ENCODE measurements around the gene DNASE2B. TPM values are rescaled to one million over a fixed set of nuclear protein-coding genes. Genes with fewer than 3 reads are reported as not detected.

DNASE2B gene
- total and polyA plus RNA-seq, 8 donors: 0.20 to 0.92 (median 0.25) TPM; not detected in 5

DNA sequence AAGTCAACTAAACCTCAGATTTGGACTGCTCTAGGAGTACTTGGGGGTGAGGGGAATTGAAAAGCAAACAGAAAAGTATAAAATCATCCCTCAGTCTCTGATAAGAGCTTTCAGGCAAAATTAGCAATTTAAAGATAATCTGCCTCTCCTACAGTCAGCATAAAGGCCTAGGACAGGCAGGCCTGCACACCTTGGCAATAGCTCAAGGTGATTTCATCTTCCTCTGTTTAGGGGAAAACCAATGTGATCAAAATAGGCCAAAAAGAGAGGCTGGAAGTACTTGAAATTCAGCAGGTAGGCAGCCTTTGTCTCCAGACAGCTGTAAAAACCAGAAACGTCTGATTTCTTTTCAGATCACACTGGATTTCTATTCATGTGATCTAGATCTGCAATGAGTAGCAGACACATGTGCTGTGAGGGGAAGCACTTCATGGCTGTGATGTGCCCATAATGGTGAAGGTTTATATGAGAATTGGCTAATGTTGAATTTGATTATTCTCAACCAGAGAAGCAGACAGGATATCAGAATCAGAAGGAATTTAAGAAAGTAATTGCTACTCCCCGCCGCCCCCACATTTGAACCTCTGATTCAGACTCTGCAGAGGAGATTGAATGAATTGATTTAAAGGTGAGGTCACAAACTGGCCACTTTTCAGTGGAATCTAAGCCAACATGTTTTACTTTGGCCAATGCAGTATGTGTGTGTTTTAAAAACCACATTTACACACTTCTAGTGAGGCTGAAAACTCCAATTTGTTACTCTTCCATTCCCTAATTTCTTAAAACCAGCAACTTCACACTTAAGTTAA, 45.8 kb upstream of the DNASE2B start:
- WGBS, 5 donors: 79 to 87% (median 83%) methylated on average over 3 of the region's 3 CpGs
- peak in 1 of 2 donors; percentile 27 for DNase-seq
- no peak for TF ChIP-seq EP300 (IDR thresholded peaks at IDR 0.05)
- TF ChIP-seq, protein P1, sequence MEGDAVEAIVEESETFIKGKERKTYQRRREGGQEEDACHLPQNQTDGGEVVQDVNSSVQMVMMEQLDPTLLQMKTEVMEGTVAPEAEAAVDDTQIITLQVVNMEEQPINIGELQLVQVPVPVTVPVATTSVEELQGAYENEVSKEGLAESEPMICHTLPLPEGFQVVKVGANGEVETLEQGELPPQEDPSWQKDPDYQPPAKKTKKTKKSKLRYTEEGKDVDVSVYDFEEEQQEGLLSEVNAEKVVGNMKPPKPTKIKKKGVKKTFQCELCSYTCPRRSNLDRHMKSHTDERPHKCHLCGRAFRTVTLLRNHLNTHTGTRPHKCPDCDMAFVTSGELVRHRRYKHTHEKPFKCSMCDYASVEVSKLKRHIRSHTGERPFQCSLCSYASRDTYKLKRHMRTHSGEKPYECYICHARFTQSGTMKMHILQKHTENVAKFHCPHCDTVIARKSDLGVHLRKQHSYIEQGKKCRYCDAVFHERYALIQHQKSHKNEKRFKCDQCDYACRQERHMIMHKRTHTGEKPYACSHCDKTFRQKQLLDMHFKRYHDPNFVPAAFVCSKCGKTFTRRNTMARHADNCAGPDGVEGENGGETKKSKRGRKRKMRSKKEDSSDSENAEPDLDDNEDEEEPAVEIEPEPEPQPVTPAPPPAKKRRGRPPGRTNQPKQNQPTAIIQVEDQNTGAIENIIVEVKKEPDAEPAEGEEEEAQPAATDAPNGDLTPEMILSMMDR (IDR thresholded peaks at IDR 0.05): no peak
- no peak for TF ChIP-seq POLR2AphosphoS5 (IDR thresholded peaks at IDR 0.05)
- TF ChIP-seq POLR2A (IDR thresholded peaks at IDR 0.05): no peak
- no peak overlapping the region for H3K27ac ChIP-seq
- intact Hi-C loops (cut with DNase I; ENCODE audit: low total_unique reads): no loop called here
- H3K9me3 ChIP-seq: no peaks in the 10 kb centered on the region
- no peaks in the 10 kb centered on the region for H3K36me3 ChIP-seq
- H3K4me1 ChIP-seq: peaks cover 0 to 5% (median 2%) of the 10 kb centered on the region in 4 donors
- H3K4me3 ChIP-seq: no peak overlapping the region
- H3K27me3 ChIP-seq: no peaks in the 10 kb centered on the region

DNA sequence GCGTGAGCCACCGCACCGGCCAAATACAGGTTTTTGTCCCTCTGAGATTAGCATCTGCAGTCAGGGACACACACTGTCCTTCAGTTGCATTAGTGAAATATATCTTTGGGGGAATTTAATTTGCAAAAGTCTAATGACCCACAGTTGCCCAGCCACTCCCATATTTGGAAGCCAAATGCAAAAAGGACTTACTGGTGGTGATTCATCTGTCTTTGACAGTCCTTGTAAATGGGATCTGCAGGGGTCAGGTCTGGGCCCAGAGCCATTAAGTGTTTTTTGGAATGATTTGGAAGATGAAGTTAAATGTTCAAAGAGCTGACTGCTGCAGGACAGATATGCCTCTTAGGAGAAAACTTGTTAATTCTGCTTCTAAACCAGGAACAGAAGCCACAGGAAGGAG, 44.6 kb upstream of the DNASE2B start:
- H3K27me3 ChIP-seq: no peaks in the 10 kb centered on the region
- peaks cover 0 to 5% (median 2%) of the 10 kb centered on the region in 4 donors for H3K4me1 ChIP-seq
- TF ChIP-seq POLR2A (IDR thresholded peaks at IDR 0.05) (no peak), POLR2AphosphoS5 (IDR thresholded peaks at IDR 0.05) (no peak), EP300 (IDR thresholded peaks at IDR 0.05) (no peak)
- TF ChIP-seq, protein P1 (IDR thresholded peaks at IDR 0.05): no peak
- intact Hi-C loops (cut with DNase I; ENCODE audit: low total_unique reads): no loop called here
- H3K36me3 ChIP-seq: no peaks in the 10 kb centered on the region
- H3K27ac ChIP-seq: no peak overlapping the region
- 79 to 100% (median 83%) methylated on average over 3 of the region's 3 CpGs for WGBS, 5 donors
- H3K9me3 ChIP-seq: no peaks in the 10 kb centered on the region
- no peak overlapping the region for H3K4me3 ChIP-seq
- peak in 1 of 2 donors; percentile 57 for DNase-seq

DNA sequence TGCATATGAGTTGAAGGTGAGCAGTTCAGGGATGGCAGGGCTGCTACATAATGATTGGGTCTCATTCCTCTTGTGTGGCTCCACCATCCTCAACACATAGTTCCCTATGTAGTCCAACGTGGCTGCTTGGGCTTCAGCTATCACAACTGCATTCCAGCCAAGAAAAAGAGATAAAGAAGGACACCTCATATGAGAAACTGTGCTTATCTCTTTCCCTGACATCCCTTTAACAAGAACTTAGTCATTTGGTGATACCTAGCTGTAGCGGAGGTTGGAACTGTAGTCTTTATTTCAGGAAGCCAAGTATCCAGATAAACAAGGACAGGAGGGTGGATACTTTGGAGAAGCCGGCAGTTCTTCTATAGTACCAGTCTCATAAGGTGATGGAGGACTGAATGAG, 42.7 kb upstream of the DNASE2B start:
- no peaks in the 10 kb centered on the region for H3K27me3 ChIP-seq
- WGBS, 5 donors: 75 to 92% (median 81%) methylated on average over 3 of the region's 3 CpGs
- H3K27ac ChIP-seq: no peak overlapping the region
- intact Hi-C loops (cut with DNase I; ENCODE audit: low total_unique reads): no loop called here
- no peaks in the 10 kb centered on the region for H3K9me3 ChIP-seq
- H3K4me1 ChIP-seq: peaks cover 0 to 5% (median 2%) of the 10 kb centered on the region in 4 donors
- no peaks in the 10 kb centered on the region for H3K36me3 ChIP-seq
- H3K4me3 ChIP-seq: no peak overlapping the region
- TF ChIP-seq POLR2AphosphoS5 (IDR thresholded peaks at IDR 0.05) (no peak), POLR2A (IDR thresholded peaks at IDR 0.05) (no peak), EP300 (IDR thresholded peaks at IDR 0.05) (no peak)
- TF ChIP-seq, protein P1 (IDR thresholded peaks at IDR 0.05): no peak
- DNase-seq: no peak

DNA sequence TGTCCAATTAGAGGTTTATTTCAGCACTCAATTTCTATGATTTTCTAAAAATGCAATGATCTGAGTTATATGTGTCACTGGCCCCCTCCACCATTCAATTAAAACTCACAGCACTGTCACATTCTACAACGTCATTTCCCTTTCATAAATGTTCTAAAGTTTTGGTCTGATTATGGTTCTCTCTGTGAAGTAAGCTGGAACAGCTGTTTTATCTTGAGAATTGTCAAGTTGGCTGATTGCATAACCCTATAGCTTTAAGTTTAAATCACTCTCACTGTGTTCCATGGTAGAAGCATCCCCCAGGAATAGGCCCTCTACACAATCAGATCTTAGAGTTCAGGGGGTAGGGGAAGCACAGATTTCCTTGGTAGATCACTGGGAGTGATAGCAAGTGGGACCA, 41.4 kb upstream of the DNASE2B start:
- intact Hi-C loops (cut with DNase I; ENCODE audit: low total_unique reads): no loop called here
- TF ChIP-seq POLR2AphosphoS5 (IDR thresholded peaks at IDR 0.05) (no peak), EP300 (IDR thresholded peaks at IDR 0.05) (no peak), POLR2A (IDR thresholded peaks at IDR 0.05) (no peak)
- TF ChIP-seq, protein P1 (IDR thresholded peaks at IDR 0.05): no peak
- WGBS, 5 donors: 54 to 100% (median 71%) methylated on average over 1 of the region's 1 CpG

More for the DNA sequence above, 41.4 kb upstream of the DNASE2B start:
- Histone ChIP-seq H3K4me1 (peaks cover 0 to 5% (median 2%) of the 10 kb centered on the region in 4 donors), H3K36me3 (no peaks in the 10 kb centered on the region), H3K27me3 (no peaks in the 10 kb centered on the region), H3K4me3 (no peak overlapping the region), H3K9me3 (no peaks in the 10 kb centered on the region), H3K27ac (no peak overlapping the region)
- DNase-seq: no peak

Measured in stomach (tissue), 9 donors.